OCI-M1 (cell line): ENCODE results near the gene CXCL6.

Experiments
- DNase-seq: peaks from one replicate; lab custom pipeline; 2025; lab: John Stamatoyannopoulos, UW

Gene CXCL6

GRCh38 chr4:73842696-73843095, 6.2 kb downstream of the CXCL6 start:
- no peak for DNase-seq

GRCh38 chr4:73843369-73843768, 6.9 kb downstream of the CXCL6 start:
- DNase-seq, result no peak

DNA sequence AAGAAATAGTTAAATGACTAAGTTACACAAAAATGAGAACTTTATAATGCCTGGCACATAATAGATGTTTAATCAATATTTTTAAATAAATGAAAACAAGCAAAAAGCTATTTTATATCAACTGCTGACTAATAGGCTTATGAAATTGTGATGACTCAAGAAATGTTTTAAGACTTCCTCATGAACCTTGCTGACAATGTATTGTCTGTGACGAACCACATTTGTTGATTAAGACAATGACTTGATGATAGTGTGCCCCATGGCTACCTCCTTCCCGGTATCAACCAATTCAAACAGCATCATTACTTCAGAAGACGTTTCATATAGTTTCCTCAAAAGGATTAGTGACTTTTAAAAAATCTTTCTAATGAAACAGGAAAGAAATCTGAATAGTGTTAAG, 7.9 kb downstream of the CXCL6 start:
- peak; percentile 67 for DNase-seq

- DNase-seq, result peak; percentile 62
Measured at GRCh38 chr4:73844806-73845205, 8.3 kb downstream of the CXCL6 start.

DNA sequence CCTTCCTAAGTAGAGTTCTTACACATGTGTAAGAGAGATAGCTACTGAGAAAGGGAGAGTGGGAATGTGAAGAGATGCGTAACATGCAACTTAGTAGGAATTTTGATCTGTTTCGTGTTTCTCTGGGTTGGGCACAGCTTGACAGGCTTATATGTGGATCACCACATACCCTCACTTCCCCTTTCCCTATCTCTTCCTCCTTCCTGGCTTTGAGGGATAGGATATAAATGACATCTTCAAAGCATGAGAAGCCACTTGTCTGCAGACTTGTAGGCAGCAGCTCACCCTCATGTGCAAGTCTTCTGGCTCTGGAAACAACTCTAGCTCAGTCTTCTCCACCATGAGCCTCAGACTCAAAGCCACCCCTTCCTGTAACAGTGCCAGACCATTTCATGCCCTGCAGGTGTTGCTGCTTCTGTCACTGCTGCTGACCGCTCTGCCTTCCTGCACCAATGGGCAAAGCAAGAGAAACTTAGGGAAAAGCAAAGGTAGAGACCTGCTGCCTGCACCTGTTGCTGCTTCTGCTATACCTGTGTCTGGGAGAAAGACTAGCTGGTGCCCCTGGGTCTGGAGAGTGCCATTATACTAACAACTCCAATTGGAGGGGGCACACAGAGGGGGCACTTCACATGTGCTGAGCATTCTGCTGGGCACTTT, 11.2 kb downstream of the CXCL6 start:
- DNase-seq, result peak; percentile 69

DNA sequence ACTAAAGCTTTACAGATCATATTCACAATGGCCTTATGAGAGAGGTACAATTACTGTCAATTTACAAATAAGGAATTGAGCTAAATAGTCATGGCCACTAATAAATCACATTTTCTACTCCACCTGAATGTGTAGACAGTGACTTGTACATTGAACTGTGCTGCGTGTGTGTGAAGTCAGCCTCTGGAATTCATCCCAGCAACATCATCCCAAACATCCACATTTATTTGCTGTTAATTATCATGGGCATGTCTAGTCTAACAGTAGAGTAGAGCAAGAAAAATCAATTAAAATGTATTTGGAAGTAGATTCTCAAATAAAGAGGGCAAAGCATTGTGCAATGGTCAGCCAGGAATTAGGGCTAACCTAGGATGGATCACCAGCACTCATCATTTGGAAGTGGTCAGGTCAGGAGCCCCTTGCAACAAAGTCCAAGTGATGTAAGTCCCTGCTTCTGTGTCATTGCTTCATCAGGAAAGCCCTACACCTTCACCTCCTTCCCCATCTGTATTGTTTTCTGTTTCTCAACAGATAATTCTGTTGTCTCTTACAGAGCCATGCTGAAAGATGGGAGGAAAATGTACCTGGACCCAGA, 11.8 kb downstream of the CXCL6 start:
- no peak for DNase-seq

DNA sequence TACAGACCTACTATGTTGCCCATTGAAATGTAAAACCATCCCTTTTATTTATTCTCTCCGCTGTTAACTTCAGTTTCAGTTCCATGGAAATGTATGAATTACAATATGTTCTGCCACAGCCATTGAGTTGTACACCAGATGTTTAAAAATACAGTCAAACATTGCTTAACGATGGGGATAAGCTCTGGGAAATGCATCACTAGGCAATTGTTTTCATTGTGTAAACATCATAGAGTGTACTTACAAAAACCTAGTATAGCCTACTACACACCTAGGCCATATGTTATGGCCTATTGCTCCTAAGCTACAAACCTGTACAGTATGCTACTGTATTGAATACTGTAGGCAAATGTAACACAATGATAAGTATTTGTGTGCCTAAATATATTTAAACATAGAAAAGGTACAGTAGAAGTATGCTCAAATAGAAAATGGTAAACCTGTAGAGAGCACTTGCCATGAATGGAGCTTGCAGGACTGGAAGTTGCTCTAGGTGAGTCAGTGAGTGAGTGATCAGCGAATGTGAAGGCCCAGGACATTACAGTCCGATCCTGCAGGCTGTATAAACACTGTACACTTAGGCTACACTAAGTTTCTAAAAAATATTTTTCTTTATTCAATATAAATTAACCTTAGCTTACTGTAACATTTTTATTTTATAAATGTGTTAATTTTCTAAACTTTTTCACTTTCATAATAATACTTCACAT, 13.9 kb downstream of the CXCL6 start:
- no peak for DNase-seq

DNA sequence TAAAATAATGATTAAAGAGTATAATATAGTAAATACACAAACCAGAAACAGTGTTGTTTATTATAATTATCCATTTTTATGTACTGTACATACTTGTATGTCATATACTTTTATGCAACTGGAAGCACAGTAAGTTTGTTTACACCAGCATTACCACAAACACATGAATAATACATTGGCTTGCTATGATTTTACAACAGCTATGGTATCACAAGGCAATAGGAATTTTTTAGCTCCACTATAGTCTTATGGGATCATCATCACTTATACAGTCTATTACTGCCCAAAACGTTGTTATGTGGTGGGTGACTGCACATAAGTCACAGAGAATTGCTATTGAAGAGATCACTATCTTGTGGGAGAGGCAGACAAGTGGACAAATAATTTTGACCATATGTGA, 14.8 kb downstream of the CXCL6 start:
- DNase-seq, result no peak

DNA sequence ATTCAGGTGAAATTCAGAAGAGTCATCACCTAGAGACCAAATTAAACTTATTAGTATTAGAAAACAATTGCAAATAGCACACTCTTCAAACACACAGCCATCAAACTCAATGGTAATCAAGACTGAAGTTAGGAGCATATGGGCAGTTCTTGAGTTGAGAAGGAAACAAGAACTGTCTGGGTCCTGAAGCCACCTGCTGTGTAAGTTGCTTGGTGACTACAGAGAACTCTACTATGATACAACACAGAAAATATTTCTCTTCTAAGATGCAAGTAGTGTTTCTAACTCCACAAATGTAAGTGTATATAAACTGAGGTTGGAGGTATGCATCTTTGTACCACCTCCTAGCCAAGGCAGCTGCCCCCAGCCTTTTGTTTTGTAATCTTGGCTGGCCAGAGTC, 16.3 kb downstream of the CXCL6 start:
- DNase-seq, result no peak

DNA sequence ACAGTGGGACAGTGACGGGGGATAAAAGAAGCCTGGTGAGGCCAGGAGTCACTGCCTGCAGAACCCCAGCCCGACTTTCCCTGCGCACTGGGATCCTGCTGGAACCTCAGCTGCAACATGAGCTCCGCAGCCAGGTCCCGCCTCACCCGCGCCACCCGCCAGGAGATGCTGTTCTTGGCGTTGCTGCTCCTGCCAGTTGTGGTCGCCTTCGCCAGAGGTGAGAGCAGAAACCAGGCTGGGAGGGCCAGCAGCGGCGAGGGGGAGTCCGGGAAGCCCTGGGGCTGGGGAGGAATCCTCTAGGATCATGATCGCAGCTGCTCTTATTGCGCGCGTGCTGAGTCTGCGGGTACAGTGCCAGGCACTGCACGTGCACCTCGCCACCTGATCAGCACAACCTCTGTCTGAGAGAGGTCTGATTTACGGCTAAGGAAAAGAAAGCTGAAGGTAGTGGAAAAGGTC, 16.8 kb downstream of the CXCL6 start, which contains the start of gene PF4V1:
PF4V1 (plus strand) TSS at position 51 of the 459 bp plus-strand sequence; CDS start at position 118, 67 bp downstream.
- DNase-seq, result no peak

DNA sequence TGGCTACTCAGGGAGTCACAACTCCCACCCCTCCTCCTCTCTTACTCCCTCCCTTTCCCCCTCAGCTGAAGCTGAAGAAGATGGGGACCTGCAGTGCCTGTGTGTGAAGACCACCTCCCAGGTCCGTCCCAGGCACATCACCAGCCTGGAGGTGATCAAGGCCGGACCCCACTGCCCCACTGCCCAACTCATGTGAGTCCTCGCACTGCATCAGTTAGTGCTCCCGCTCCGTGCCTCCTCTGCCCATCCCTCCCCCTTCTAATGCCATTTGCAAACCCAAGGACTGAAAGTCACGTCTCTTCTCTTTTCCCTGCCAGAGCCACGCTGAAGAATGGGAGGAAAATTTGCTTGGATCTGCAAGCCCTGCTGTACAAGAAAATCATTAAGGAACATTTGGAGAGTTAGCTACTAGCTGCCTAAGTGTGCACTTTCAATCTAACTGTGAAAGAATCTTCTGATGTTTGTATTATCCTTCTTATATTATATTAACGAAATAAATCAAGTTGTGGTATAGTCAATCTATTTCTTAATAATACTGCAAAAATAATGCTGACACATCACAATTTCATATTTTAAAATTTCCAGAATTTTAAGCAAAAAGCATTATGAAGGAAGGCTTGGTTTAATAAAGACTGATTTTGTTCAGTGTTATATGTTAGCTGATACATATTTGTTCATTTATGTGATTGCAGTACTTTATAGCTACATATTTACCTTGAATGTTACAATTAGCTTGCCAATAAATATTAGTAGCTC, 17.4 kb downstream of the CXCL6 start:
- no peak for DNase-seq

- DNase-seq, result no peak
Measured at GRCh38 chr4:73855406-73855805, 18.9 kb downstream of the CXCL6 start.

DNA sequence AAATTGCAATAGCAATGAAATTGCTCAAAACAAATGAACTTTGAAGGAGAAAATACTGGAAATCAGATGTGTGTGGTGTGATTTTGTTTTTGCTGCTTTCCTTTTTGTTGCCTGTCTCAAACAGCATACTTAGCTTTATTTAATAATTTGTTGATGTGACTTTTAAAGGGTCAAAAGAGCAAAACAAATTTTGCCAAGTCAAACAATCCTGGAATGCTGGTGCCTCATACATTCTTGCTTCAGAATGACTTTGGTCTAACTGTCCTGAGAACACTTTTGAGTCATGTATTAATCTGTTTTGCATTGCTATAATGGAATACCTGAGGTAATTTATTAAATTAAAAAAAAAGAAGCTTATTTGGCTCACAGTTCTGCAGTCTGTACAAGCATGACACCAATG, 20.0 kb downstream of the CXCL6 start:
- no peak for DNase-seq

GRCh38 chr4:73859614-73860088, 23.2 kb downstream of the CXCL6 start:
- DNase-seq, result peak; percentile 15

- DNase-seq, result no peak
Measured at GRCh38 chr4:73860181-73860580, 23.7 kb downstream of the CXCL6 start.

DNA sequence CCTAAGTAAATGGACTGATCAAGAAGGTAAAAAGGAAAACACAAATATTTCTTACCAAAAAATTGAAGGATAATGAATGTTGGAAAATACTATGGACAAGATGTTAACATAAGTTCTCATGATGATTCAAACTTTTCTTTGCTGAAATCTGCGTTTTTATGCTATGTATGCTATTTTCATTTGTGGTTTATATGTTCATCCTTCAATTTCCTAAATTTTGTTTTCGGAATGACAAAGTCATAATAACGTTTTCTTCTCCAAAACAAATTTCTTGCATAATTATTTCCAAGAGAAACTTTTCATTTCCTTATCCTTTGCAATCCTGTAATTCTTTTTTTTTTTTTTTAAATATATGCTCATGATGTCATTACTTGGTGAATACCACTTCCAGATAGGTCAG, 24.4 kb downstream of the CXCL6 start:
- no peak for DNase-seq

DNA sequence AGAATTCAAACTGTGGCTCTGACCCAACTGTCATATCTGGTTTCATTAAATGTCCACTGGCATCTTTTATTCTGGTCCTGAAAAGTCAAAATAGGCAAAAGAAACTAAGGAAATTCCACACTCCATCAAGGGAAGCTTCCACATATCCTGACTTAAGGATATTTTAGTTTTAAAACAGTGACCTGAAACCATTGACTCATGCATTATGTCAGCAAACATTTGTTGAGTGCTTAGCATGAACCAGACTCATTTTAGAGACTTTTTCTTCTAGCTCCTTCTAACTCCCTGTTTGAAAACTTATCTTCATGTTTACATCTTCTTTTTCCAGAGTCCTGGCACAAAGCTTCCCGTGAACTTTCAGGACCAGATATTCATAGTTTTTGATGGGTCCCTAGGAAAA, 25.8 kb downstream of the CXCL6 start:
- DNase-seq, result no peak

DNA sequence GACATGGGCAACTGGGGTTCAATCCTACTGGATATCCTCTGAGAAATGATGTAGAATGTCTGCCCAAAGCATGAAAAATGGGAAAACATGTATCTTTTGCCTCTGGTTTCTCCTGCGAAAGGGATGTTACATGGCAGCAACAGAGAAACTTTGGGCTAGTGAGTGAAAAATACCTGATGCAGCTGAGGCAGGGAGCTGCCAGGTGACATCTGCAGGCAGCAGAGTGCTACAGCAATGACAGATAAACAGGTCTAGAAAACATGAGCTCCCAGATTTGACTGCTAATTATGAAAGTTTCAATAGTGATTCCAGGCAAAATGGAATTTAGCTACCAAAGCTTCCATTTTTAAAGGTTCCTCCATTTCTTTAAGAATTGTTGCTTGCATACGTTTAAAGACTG, 27.9 kb downstream of the CXCL6 start:
- DNase-seq, result peak; percentile 41

- DNase-seq, result no peak
Measured at GRCh38 chr4:73864961-73865360, 28.5 kb downstream of the CXCL6 start.

- DNase-seq, result no peak
Measured at GRCh38 chr4:73865431-73866096, 29.1 kb downstream of the CXCL6 start.

DNA sequence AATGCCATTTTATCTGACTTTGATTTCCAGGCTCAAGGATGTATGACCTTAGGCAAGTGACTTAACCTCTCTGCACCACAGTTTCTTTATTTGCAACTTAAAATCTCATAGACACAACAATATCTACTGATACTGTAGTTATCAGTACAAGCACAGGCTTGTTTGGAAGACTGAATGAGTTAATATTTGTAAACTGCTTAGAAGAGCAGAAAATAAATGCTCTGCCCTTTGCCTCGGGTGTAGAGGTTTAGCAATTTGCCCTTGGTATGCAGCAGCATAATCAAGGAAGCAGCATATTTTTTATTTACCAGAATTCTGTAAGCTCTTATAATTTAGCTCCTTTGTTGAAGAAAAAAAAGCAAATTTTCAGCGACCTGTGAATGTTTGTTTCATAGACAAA, 29.8 kb downstream of the CXCL6 start:
- no peak for DNase-seq

DNA sequence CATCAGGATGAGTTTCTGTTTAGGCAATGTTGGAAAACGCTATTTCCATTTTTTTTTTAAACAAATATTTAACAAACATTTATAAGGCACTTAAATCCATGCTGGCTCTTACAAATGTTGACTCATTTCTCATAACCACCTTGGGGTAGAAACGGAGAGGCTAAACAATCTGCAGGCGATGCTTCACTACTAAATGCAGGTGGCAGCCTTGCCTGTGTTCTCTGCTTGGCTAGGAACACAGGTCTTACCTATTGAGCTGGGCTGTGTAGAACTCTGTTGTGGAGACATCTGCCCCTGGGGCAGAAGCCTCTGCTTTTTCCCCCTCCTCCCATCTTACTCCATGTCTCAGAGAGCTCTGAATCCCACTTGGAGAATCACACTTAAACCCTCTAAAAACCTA, 31.3 kb downstream of the CXCL6 start:
- DNase-seq, result peak; percentile 12
